Smooth muscle cell of the brain vasculature (primary cell): ENCODE measurements around the gene SYCE1.
"Not testable (repeated sequence)": the region's sequence is repeated elsewhere in the genome, so short reads cannot be mapped to it uniquely, and the experiment has no call there.

Source experiments
- DNase-seq: peaks from one replicate; pipeline ENCODE4 v3.0.0-alpha.2; 2012; ENCODE audit warnings: low read depth, low spot score

The SYCE1 gene, protein sequence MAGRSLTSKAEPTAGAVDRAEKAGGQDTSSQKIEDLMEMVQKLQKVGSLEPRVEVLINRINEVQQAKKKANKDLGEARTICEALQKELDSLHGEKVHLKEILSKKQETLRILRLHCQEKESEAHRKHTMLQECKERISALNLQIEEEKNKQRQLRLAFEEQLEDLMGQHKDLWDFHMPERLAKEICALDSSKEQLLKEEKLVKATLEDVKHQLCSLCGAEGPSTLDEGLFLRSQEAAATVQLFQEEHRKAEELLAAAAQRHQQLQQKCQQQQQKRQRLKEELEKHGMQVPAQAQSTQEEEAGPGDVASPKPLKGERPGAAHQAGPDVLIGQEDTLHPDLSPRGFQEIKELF

DNA sequence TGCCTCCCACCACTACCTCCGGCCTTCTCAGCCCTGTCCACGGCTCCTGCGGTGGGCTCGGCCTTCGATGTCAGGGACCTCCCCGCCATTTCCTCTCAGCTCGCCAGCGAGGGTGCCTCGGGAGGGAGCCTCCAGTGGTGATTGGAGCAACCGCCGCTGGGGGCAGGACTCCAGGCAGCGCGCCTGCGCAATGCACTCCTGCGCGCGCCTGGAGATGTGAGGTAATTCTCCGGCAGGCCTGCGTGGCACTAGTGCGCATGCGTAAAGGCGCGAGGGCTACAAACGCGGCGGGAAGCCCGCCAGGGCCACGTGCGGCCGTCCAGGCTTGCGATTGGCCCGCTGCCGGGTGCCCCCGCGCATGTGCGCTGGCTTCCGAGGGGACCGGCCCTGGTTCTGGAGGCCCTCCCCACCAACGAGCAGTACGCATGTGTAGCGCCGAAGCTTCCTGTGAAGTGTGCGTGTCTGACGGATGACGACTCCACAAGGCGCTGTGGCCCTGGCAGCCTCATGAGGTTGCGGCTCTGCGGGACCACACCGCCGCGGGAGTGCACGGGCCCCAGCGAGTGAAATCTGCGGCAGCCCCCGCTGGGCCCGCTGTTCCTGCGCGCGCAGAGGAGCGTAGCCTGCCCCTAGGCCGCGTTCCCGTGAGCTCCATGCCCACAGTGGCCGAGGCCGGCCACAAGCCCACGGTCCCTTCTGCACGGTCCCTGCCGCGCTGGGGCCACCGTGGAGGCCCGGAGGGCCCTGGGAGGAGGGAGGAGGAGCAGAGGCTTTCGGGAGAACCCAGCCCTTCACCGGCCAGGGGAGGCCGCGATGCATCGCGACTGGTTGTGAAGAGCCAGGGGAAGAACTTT lies at the start of gene SYCE1:
TSS of gene SYCE1 (minus strand) at position 143 of the 854 bp plus-strand sequence. CDS start at position 89, 54 bp downstream.
- DNase-seq = no peak

DNA sequence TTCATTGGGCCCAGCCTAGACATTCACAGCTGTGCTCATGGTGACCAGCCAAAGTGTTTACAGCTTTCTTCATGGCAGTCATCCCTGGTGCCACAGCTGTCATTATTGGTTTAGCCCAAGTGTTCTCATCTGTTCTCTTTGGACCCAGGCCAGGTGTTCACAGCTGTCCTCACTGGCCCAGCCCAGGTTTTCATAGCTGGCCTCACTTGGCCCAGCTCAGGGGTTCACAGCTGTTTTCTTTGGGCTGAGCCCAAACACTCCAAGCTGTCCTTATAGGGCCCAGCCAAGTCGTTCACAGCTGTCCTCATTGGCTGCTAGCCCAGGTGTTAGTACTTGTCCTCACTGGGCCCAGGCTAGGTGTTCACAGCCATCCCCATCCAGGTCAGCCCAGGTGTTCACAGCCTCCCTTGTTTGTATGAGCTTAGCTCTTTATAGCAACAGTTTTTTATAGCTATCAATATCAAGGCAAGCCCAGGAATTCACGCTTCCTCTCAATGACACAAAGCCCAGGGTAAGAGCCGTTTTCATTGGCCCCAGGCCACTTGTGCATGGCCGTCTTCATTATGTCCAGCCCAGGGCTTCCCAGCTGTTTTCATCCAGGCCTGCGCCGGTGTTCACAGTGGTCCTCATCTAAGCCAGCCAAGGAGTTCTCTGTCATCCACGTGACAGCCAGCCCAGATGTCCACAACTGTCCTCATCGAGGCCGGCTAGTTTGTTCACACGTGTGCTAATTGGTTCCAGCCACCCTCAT lies 49.6 kb upstream of the SYCE1 start:
- DNase-seq = no peak

DNA sequence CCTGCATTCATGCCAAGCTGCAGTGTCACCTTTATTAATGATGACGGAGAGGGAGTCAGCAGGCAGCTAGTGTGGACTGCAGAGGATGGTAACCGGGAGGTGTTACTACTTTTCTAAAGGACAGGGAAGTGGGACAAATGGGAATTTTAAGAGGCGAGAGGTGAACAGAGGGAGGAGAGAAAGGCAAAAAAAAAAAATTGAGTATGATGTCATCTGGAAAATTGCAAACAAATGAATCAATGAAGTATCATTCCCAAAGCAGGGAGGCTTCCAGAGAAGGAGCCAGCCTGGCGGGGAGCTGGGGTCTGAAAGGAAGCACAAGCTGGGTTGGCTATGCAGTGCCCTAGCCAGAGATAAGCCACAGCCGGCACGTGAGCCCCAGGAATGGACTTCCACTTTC lies 48.3 kb upstream of the SYCE1 start:
- no peak for DNase-seq

DNA sequence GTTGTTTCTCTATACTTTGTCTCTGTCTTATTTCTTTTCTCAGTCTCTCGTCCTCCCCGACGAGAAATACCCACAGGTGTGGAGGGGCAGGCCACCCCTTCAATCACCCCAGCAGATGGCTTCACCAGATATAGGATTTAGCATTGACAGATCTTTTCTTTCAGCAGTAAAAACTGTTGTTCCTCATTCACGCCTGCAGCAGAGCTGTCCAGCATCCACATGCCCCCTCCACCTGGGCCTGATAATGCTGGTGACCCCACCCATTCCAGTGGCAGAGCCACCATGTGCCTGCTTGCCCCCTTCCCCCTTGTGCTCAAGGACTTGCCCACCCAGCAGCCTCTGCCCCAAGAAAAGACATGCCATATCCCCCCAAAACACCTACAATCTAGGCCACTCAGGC lies 45.7 kb upstream of the SYCE1 start:
- DNase-seq = no peak

DNA sequence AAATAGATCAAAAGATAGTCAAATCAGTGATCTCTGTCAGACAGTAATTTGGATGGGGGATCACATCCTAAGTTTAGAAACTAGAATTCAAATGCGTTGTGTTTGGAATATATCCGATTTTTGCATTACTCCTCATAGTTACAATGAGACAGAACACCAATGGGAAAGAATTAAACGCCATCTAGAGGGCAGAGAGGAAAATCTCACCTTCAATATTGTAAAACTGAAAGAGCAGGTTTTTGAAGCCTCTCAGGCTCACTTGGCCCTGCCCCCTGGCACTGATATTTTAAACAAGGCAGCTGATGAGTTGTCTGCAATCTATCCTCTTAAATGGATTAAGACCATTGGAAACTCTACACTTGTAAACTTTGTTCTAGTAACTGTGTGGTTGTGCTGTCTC lies 43.5 kb upstream of the SYCE1 start:
- no peak for DNase-seq

DNA sequence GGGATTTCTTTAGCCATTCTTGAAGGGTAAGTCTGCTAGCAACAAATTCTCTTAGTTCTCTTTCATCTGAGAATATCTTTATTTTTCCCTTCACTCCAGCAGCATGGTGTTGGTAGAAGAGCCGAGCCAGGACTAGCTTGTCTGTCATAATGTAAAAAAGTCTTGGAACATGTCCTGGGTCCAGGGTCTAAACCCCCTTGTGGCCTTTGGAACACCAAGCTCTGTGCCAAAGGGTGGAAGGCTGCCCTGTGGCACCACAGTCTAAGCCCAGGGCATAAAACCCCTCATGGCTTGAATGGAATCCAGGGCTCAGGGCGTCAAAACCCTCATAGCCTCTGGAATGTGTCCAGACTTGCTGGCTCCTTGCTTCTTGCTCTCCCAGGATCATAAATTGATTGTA lies 38.1 kb upstream of the SYCE1 start:
- DNase-seq = not testable (repeated sequence)

DNA sequence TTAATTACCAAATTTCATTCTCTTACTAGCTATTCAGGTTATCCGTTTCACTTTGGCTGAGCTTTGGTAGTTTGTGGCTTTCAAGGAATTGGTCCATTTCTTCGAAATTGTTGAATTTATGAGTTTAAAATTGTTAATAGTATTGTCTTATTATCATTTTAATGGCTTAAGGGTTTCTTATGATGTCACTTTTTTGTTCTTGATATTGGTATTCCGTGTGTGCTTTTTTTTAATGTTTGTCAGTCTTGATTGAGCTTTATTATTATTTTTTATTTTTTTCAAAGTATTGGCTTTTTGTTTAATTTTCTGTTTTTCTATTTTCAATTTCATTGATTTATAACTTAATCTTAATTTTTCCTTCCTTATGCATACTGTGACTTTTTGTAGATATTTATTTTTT lies 35.3 kb upstream of the SYCE1 start:
- DNase-seq = no peak

DNA sequence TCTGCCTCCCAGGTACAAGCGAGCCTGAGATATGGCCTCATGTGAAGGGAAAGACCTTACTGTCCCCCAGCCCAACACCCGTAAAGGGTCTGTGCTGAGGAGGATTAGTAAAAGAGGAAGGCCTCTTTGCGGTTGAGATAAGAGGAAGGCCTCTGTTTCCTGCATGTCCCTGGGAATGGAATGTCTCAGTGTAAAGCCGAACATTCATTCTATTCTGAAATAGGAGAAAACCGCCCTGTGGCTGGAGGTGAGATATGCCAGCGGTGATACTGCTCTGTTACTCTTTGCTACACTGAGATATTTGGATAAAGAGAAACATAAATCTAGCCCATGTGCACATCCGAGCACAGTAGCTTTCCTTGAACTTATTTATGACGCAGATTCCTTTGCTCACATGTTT lies 34.5 kb upstream of the SYCE1 start:
- not testable (repeated sequence) for DNase-seq

DNA sequence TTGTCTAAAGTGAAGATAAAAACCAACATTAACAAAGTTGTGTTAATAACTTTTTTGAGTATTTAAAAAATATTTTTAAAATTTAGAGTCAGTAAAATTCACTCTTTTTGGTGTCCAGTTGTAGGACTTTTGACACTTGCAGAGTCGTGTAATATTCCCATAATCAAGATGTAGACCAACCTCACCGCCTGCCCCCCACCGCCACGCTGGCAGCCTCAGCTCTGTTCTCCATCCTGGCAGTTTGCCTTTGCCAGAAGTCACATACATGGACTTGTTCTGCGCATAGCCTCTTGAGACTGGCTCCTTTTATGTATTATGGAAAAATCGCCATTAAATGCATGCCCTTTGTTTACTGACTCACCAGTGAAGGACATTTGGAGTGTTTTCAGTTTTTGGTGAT lies 27.3 kb upstream of the SYCE1 start:
- DNase-seq = no peak

DNA sequence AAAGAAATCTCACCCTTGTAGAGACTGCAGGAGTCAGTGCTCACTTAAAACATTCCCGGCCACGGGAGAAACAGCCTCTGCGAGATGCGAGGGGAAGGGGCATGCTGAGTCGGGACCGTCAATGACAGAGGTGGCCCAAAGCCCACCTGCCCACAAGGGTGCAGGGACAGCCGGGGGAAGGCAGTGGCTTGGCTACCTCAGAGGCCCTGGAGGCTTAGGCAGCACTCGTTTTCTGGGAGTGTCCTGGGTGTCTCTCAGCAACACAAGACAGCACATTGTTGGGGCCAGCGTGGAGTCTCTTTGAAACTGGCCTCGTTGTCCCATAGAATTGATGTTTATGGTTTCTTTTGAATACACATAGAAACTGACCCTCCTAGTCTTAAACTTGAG lies 25.6 kb upstream of the SYCE1 start:
- DNase-seq = no peak

DNA sequence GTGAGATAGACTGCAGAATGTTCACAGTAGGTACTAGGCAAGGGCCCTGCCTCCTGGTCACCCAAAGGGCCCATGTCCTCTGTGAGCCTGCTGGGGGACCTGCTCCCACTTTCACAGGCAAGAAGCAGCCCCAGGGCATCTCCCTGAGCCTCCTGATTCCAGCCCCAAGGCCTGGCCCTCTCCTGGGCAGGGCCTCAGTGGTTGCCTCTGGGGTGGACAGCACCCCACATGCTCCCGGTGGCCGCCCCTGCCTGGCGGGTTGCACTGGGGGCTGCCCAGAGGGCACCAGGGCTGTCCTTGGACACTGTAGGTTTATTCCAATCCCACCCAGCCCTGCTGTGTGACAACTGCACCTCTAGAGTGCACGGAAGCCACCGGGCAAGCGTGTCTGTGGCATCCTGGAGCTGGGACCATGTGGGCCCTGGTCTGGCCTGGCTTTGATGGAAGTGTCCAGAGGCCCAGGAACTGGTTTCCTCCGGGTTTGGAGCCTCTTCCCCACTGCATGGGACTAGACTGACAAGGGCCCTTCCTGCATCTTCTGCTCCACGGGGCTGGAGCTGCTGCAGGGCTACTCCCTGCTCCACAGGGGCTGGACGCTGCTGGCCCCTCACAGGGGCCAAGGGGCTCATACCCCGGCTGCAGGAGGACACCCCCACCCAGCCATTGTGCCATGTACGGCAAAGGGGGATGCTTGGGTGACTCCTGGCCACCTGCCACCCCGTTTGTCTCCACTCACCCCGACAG lies 25.0 kb upstream of the SYCE1 start:
- no peak for DNase-seq

DNA sequence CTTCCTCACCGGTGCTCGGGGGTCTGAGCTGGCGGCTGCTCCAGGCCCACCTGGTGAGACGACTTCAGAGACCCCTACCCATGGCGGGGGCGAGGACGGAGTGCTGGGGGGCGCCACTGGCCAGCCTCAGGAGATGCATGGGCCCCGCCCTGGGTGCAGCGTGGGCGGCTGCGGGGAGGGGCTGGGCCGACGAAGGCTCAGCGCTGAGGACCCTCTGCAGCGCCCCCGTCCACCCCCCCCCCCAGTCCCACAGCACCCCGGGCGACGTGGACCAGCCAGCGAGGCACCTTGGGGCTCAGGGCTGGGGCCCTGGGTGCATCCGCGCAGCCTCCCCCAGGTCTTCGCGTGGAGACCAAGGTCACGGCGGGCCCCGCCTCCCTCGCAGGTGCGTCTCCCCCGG lies 11.7 kb upstream of the SYCE1 start:
- DNase-seq = not testable (repeated sequence)

DNA sequence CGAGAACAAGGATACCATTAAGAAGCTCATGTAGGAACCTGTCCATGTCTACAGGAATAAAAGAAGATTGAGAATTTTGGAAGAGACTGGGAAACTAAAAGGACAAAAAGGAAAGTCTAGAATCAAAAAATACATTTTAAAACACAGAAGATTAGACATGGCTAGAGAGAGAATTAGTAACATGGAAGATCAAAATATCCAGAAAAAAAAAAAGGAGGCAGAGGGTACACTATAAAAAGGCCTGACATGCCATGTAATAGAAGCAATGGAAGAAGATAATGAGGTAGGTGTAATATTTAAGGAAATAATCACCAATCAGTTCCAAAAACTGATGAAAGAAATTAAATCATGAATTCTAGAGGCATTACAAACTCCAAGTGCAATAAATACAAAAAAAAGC lies 8.1 kb upstream of the SYCE1 start:
- DNase-seq = not testable (repeated sequence)

DNA sequence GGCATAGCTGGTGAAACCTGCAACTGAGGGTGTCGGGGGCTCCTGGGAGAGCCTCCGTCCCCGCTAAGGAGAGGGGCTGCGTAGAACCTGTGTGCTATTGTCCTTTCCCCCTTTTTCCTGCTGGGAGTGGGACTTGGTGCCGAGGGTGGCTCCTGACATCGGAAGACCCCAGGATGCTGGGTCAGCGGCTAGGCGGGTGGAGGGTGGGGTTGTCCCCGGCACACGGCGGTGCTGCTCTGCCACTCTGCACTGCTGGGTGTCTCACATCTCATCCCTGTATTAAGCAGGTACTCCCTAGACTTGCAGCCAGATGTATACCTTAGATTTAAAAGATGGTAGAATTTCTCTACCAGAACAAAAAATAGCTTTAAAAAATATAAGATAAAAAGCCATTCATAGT lies 6.7 kb upstream of the SYCE1 start:
- not testable (repeated sequence) for DNase-seq

DNA sequence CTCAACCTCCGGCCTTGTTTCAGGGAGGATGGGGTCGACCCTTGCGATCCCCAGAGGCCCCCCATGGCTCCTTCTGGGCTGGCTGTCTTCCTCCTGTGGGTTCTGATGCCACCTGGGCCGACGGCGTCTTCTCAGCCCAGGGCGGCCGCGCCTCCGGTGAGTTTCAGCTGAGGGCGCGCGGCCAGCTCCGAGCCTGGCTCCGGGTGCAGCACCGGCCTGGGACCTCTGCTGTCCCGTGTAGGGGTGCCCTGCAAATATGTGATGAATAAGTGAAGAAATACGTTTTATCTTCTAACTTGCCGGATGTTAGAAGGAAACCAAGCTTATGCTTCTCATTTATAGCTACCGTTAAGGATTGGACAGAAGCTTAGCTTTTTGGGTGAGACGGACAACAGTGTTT lies 4.4 kb upstream of the SYCE1 start:
- DNase-seq = not testable (repeated sequence)

DNA sequence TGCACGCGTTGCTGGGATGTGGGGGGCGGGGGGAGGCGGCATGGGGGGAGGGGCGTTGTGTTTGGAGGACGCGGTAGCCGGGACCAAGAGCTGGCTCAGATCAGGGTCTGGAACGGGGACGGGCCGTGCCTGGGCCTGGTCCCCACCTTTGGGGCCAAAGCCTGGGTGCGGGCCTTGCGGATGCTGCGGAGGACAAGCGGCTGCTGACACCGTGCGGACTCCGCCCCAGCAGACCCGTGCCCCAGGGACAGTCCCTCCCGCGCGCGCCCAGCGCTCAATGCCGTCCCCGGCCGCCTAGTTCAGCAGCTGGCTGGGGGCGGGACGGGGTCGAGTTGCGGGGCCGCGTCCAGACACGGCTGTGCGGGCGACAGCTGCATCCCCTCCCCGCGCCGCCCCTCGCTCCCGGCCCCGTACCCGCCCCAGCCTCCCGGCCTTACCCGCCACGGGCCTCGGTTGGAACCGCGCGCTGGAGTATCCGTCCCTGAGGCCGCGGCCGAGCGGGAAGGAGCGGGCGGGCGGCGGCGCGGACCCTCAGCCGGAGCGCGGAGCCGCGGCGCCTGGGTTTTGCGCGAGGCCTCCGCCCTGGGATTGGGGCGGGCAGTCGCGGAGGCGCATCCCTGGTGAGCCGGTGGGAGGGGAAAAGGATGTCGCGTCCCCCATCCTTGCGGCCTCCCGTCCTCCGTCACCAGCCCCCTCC lies 3.6 kb upstream of the SYCE1 start:
- not testable (repeated sequence) for DNase-seq

DNA sequence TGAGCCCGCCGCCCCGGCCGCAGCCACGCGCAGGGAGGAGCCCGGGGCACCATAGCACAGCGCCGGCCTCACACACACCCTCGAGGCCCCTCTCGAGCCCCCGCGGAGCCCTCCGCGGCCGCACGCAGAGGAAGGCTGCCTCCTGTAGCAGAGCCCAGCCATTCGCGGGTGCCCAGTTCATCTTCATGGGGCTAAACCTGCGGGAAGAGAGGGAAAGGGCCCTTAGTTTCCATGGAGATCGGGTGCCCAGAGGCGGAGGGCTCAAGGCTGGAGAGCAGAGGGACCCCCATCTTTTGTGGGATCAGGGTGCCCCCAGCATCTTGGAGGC lies 2.9 kb upstream of the SYCE1 start:
- DNase-seq = no peak

DNA sequence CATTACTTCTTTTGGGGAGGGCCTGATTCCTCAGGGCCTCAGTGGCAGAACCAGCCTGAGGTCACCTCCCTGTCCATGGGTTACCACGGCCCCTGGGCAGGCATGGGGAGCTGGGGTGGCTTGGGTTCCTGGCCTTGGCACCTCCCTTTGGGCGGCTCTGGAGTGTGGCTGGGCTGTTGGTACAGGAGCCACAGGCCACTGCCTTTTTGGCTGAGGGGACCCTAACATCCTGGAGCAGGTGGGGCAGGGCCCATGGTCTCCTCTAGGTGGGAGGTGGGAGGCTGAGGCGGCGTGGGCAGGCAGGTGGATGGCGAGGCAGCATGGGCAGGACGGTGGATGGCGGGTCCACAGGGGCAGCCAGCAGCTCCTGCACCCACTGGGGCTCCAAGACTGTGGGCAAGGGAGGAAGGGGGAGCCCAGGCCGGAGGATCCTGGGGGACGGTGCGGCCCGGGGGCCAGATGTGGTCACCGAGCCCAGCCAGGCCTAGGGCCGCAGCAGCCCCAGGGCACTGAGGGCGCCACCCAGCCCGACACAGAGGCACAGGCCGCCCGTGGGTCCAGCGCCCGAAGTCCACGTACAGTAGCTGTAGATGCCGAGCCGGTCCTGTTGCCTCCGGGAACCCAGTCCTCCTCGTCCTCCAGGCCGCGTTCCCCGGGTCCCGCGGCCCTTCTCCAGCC lies 2.4 kb upstream of the SYCE1 start:
- no peak for DNase-seq

DNA sequence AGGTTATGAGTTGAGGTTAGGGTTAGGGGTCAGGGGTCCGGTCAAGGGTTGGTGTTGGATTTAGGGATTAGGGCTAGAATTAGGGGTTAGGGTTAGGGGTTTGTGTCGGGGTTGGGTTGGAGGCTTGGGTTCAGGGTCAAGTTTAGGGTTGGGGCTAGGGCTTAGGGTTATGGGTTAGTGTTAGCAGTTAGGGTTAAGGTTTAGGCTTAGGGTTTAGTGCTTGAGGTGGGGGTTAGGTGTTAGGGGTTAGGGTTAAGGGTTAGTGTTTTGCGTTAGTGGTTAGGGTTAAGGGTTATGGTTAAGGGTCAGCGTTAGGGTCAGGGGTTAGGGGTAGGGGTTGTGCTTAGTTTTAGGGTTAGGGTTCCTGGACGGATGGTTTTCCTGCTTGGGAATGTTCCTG lies 1.7 kb upstream of the SYCE1 start:
- no peak for DNase-seq

DNA sequence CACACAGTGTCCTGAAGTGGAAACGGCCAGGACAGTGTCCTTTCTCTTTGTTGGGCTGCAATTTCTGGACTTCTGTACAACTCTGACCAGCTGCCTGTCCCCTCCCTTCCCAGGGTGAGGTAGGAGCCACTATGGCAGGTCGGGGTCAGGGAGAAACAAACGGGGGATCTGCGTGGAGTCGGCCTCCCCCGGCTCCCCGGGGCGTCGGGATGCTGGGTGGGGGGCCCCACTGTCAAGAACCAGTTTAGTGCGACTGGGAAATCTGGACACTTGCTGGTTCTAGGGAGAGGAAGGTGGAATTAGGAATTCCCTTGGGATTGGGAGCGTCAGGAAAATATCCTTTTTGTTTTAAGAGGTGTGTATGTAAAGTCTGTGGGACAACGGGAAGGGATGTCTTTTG lies 567 bp downstream of the SYCE1 start:
- no peak for DNase-seq

DNA sequence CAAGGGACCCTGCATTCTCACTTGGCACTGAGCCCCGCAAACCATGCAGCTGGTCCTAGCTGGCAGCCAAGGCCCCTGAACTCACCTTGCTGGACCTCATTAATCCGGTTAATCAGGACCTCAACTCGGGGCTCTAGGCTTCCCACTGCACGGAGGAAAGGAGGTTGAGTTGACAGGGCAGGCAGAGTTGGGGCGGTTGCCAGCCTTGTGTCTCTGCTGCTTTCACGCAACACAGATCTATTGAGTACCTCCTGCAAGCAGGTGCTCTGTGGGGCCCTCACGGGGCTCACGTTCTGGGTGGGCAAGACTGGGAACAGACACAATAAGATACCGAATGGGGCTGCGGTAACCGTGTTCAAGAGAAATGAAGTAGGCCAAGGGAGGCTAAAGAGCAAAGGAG lies 6.2 kb downstream of the SYCE1 start:
- DNase-seq = no peak
